Thoracic aorta (tissue), 2 donors: ENCODE data around the gene IGFBP4. TPM values are rescaled to one million over a fixed set of nuclear protein-coding genes. Genes with fewer than 3 reads are reported as not detected.

Experiments
- ATAC-seq: fragments of 150-250 bp; one replicate; pipeline ENCODE4 v1.8.0; 2017; ENCODE audit warnings: low read depth; ENCODE audit not compliant: insufficient number of reproducible peaks, low FRiP score
- DNase-seq: peaks from one replicate; pipeline ENCODE4 v3.0.0-alpha.2; 2020; ENCODE audit warnings: low spot score
- H3K27ac ChIP-seq, 2 donors: fragments of 200-600 bp; sonication (generic); 1 replicate in 1 of 2; 2 replicates in 1 of 2; pipeline ENCODE4 v1.5.1; 2016; ENCODE audit warnings: mild to moderate bottlenecking in 2 of 2, moderate library complexity in 2 of 2
- H3K27me3 ChIP-seq: fragments of 200-600 bp; sonication (generic); replicated peaks from 2 replicates; pipeline ENCODE4 v1.6.0; 2016; ENCODE audit warnings: mild to moderate bottlenecking; ENCODE audit not compliant: insufficient read depth
- H3K36me3 ChIP-seq: fragments of 200-600 bp; sonication (generic); one replicate; pipeline ENCODE4 v1.5.1; 2016
- H3K4me1 ChIP-seq, 2 donors: fragments of 200-600 bp; sonication (generic); 1 replicate in 1 of 2; 2 replicates in 1 of 2; pipeline versions ENCODE4 v1.5.1 to v1.6.0; 2016; ENCODE audit warnings: low read depth in 2 of 2, mild to moderate bottlenecking in 1 of 2; ENCODE audit not compliant: control insufficient read depth in 1 of 2
- H3K4me3 ChIP-seq: fragments of 200-600 bp; sonication (generic); 2 replicates; pipeline ENCODE4 v1.5.1; 2016; ENCODE audit warnings: mild to moderate bottlenecking
- H3K9me3 ChIP-seq: fragments of 200-600 bp; sonication (generic); 2 replicates; pipeline ENCODE4 v1.5.1; 2016
- total RNA-seq, 2 donors: library from RNA; depleted of rRNA; stranded (reverse); fragments of >200 nt; gene quantifications; one replicate each; pipeline versions ENCODE4 v1.1.0 to v1.2.3, GENCODE V29; 2016
- TF ChIP-seq, protein P1 (sequence below): fragments of 200-600 bp; sonication (generic); IDR thresholded peaks from one replicate; pipeline ENCODE4 v1.5.1; 2019; ENCODE audit warnings: antibody characterized with exemption

IGFBP4 gene
- total RNA-seq, 2 donors from 2014 or later: 177 to 310 TPM

DNA sequence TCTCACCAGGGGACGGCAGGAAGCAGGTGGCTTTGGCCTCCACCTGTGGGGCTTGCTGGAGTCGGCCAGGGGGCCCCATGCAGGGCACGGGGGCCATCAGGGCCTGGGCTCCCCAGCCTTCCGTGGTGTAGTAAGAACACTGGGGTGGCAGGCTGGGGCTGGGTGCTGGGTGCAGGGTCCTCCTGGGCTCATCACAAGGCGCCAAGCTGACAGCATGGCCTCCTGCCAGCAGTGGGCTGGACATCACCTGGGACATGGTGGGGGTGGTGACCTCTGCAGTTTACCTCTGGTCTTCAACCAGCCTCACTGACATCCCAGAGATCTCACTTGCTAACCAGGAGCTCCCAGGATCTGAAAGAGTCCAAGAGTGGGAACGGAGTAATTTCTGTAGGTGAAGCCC, 52.9 kb downstream of the IGFBP4 start:
- Histone ChIP-seq H3K36me3 (no peaks in the 10 kb centered on the region), H3K27me3 (no peaks in the 10 kb centered on the region), H3K4me1 (peaks cover 5 to 23% of the 10 kb centered on the region in 2 donors), H3K9me3 (no peaks in the 10 kb centered on the region), H3K27ac (no peak overlapping the region), H3K4me3 (no peak overlapping the region)
- TF ChIP-seq, protein P1, sequence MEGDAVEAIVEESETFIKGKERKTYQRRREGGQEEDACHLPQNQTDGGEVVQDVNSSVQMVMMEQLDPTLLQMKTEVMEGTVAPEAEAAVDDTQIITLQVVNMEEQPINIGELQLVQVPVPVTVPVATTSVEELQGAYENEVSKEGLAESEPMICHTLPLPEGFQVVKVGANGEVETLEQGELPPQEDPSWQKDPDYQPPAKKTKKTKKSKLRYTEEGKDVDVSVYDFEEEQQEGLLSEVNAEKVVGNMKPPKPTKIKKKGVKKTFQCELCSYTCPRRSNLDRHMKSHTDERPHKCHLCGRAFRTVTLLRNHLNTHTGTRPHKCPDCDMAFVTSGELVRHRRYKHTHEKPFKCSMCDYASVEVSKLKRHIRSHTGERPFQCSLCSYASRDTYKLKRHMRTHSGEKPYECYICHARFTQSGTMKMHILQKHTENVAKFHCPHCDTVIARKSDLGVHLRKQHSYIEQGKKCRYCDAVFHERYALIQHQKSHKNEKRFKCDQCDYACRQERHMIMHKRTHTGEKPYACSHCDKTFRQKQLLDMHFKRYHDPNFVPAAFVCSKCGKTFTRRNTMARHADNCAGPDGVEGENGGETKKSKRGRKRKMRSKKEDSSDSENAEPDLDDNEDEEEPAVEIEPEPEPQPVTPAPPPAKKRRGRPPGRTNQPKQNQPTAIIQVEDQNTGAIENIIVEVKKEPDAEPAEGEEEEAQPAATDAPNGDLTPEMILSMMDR: no peak
- ATAC-seq (no peak), DNase-seq (no peak)

DNA sequence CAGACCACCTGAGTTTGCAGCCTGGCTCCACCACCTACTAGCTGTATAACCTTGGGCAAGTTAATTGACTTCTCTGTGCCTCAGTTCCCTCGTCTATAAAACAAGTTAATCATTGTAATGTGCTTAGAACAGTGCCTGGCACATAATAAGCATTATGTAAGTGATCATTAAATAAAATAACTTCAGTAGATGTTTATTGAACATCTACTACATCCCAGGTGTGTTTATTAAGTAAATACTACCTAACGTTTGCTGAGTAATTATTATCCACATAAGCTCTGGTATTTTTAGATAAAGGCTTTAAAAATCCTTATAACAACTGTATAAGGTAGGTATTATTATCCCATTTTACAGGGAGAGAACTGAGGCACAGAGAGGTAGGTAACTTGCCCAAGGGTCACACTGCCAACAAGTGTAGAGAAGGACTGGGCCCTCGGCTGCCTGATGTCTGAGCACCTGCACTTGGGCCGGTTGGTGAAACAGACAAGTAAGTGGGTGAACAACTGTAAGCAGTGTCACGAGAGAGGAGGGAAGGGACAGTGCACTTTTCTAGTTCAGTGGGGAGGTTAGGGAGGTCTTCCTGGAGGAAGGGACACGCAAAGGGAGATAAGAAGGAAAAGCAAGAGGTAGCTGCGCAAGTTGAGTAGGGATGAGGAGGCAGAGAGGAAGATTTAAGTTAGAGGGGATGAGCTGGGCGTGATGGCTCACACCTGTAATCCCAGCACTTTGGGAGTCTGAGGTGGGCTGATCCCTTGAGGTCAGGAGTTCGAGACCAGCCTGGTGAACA, 53.6 kb downstream of the IGFBP4 start:
- H3K27ac ChIP-seq: no peak overlapping the region
- TF ChIP-seq, protein P1: no peak
- ATAC-seq (no peak), DNase-seq (no peak)
- no peaks in the 10 kb centered on the region for H3K27me3 ChIP-seq
- no peaks in the 10 kb centered on the region for H3K36me3 ChIP-seq
- H3K4me3 ChIP-seq: no peak overlapping the region
- no peaks in the 10 kb centered on the region for H3K9me3 ChIP-seq
- H3K4me1 ChIP-seq: peaks cover 5 to 23% of the 10 kb centered on the region in 2 donors

DNA sequence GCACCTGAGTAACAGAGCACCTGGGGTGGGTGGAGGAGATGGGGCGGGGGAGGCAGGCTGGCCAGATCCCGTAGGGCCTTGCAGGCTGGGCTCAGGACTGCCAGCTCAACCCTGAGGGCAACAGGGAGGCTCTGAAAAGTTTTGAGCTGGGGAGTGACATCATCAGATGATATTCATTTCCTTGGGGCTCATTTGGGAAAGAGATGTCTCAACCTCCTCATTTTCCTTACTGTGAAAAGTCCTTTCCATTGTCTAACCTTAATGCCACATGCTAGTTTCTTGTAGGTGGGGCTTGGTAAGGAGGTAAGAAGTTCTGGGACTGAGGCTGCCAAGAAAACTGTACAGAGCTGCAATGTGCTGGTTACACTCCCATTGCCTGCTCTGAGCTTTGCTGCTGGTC, 54.4 kb downstream of the IGFBP4 start:
- Histone ChIP-seq H3K4me3 (no peak overlapping the region), H3K4me1 (peaks cover 5 to 23% of the 10 kb centered on the region in 2 donors), H3K27me3 (no peaks in the 10 kb centered on the region), H3K27ac (peak overlapping the region in 1 of 2 donors; percentile 20), H3K36me3 (no peaks in the 10 kb centered on the region), H3K9me3 (no peaks in the 10 kb centered on the region)
- TF ChIP-seq, protein P1: no peak
- ATAC-seq (no peak), DNase-seq (no peak)

DNA sequence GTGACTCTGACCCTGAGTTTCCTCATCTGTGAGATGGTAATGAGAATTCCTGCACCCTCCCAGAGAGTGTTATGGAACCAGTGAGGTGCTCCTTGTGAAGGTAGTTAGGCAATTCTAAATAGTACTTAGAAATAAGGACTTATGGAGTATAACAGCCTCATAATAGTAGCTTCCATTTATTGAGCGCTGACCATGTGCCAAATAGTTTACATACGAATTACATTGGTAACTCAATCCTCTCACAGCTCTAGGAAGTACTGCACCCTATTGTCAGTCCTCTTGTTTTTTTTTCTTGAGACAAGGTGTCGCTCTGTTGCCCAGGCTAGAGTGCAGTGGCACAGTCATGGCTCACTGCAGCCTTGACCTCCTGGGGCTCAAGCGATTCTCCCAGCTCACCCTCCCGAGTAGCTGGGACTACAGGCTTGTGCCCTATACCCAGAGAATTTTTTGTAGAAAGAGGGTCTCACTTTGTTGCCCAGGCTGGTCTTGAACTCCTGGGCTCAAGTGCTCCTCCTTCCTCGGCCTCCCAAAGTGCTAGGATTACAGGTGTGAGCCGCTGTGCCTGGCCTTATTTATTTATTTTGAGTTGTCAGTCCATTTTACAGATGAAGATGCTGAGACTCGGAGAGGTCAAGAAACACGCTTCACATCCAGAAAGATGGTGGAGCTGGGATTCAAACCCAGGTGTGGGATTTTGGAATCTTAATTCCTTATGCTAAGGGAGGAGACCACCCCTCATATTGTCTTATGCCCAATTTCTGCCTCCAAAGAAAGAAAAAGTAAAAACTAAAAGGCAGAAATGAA, 55.2 kb downstream of the IGFBP4 start:
- ATAC-seq (no peak), DNase-seq (no peak)
- H3K27ac ChIP-seq: peak overlapping the region; percentile 20 to 50
- TF ChIP-seq, protein P1: no peak
- no peaks in the 10 kb centered on the region for H3K27me3 ChIP-seq
- H3K9me3 ChIP-seq: no peaks in the 10 kb centered on the region
- no peaks in the 10 kb centered on the region for H3K36me3 ChIP-seq
- no peak overlapping the region for H3K4me3 ChIP-seq
- H3K4me1 ChIP-seq: peaks cover 5 to 23% of the 10 kb centered on the region in 2 donors

DNA sequence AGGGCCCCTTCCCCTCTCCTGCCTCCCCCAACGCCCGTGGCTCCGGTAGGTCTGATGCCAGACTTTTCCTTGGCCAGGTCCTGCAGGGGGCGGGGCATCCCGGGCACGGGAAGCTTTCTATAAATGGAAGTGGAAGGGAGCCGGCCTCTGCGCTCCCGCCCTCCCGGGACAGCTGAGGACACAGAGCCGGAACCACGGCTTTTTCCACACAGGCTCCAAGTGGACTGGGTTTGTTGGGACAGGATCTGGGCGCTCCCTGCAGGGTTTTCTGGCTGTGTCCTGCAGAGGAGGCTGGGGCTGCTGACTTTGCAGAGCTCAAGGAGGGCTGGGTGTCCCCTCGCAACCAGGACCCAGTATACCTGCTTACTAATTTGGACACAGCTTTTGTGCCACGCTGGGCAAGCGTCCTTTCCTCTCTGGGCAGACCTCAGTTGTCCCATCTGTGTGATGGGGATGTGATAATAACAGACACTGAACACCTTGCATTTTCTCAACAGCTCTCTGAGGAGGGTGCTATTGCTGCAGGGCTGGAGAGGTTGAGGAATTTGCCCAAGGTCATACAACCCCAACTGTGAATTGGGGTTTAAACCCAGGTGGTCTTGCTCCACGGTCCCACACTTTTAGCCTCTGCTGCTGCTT, 56.4 kb downstream of the IGFBP4 start:
- DNase-seq: peak; percentile 33
- H3K27me3 ChIP-seq: no peaks in the 10 kb centered on the region
- peak overlapping the region; percentile 48 for H3K4me3 ChIP-seq
- H3K27ac ChIP-seq: peak overlapping the region; percentile 55 to 62
- no peaks in the 10 kb centered on the region for H3K9me3 ChIP-seq
- peak; percentile 94 for ATAC-seq
- H3K4me1 ChIP-seq: peaks cover 5 to 23% of the 10 kb centered on the region in 2 donors
- H3K36me3 ChIP-seq: no peaks in the 10 kb centered on the region
- TF ChIP-seq, protein P1: no peak
